ENCODE measurements around the gene FAM174C. TPM values are rescaled to one million over a fixed set of nuclear protein-coding genes. Genes with fewer than 3 reads are reported as not detected.
A peak's percentile ranks its signal among the peaks of the same experiment; 100 is the strongest.

Gene FAM174C
- total and polyA plus RNA-seq, 4 donors: 14.6 to 79.8 (median 33.8) TPM

- TF ChIP-seq, protein P1, sequence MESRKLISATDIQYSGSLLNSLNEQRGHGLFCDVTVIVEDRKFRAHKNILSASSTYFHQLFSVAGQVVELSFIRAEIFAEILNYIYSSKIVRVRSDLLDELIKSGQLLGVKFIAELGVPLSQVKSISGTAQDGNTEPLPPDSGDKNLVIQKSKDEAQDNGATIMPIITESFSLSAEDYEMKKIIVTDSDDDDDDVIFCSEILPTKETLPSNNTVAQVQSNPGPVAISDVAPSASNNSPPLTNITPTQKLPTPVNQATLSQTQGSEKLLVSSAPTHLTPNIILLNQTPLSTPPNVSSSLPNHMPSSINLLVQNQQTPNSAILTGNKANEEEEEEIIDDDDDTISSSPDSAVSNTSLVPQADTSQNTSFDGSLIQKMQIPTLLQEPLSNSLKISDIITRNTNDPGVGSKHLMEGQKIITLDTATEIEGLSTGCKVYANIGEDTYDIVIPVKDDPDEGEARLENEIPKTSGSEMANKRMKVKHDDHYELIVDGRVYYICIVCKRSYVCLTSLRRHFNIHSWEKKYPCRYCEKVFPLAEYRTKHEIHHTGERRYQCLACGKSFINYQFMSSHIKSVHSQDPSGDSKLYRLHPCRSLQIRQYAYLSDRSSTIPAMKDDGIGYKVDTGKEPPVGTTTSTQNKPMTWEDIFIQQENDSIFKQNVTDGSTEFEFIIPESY (IDR thresholded peaks at IDR 0.05): no peak
- TF ChIP-seq YY1 (IDR thresholded peaks at IDR 0.05): peak; percentile 14
- TF ChIP-seq TAF1 (conservative IDR thresholded peaks at IDR 0.05): no peak
- peak; percentile 69 to 77 for TF ChIP-seq RXRA (IDR thresholded peaks at IDR 0.05)
- peak; percentile 10 to 49 for TF ChIP-seq HNF4A (conservative IDR thresholded peaks at IDR 0.05)
- no peak for TF ChIP-seq NR2F2 (IDR thresholded peaks at IDR 0.05)
Measured at GRCh38 chr19:1273263-1274041, 1.9 kb upstream of the FAM174C start (continued).

GRCh38 chr19:1274081-1274851, 1.1 kb upstream of the FAM174C start:
- no peaks in the 10 kb centered on the region for H3K9me3 ChIP-seq (ENCODE audit: control insufficient read depth in 4 of 4, low read length in 3 of 4)
- DNase-seq (ENCODE audit: low spot score): no peak
- TF ChIP-seq RXRA (IDR thresholded peaks at IDR 0.05): no peak
- no peak for TF ChIP-seq HNF4A (conservative IDR thresholded peaks at IDR 0.05)
- TF ChIP-seq GABPA (IDR thresholded peaks at IDR 0.05 in 1 of 2, conservative IDR thresholded peaks at IDR 0.05 in 1 of 2): no peak
- no peak for TF ChIP-seq REST (IDR thresholded peaks at IDR 0.05)
- TF ChIP-seq, protein P1 (IDR thresholded peaks at IDR 0.05): no peak
- H3K27me3 ChIP-seq (ENCODE audit: control insufficient read depth in 4 of 4, insufficient read depth in 4 of 4, low read length in 3 of 4): no peaks in the 10 kb centered on the region
- 71% methylated on average over 46 of the region's 46 CpGs for WGBS
- H3K4me3 ChIP-seq (ENCODE audit: low read depth in 1 of 3, low read length in 3 of 3): peak overlapping the region in 1 of 3 donors; percentile 66
- H3K9ac ChIP-seq (ENCODE audit: low read depth in 1 of 2, low read length in 2 of 2): no peak overlapping the region
- H3K36me3 ChIP-seq (ENCODE audit: control insufficient read depth in 4 of 4, insufficient read depth in 3 of 4, low read depth in 1 of 4, low read length in 3 of 4): peaks cover 20 to 33% (median 23%) of the 10 kb centered on the region in 4 donors
- H3K27ac ChIP-seq (ENCODE audit: low read depth in 1 of 2, low read length in 2 of 2): peak overlapping the region; percentile 89 to 98
- peaks cover 24 to 65% (median 58%) of the 10 kb centered on the region in 4 donors for H3K4me1 ChIP-seq (ENCODE audit: control insufficient read depth in 4 of 4, insufficient read depth in 4 of 4, low read length in 3 of 4)

DNA sequence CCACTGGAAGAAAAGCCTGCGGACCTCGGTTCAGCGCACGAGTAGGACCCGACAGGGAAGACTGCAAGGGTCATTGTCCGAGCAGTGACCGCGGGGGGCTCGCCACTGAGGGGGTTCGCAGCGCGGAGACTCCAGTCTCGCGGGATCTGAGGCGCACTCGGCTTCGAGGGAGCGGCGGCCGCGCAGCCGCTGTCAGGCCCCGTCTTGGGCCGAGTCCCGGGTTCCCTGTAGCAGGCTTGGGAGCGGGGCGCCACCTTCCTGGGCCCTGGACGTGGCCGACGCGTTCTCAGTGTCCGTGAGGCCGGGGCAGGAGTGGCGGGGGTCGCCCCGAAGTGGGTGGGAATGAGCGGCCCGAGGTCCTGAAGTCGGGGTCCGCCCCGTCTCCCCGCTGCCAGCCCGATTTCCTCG, 474 bp upstream of the FAM174C start:
- peak overlapping the region in 2 of 3 donors; percentile 19 to 66 for H3K4me3 ChIP-seq (ENCODE audit: low read depth in 1 of 3, low read length in 3 of 3)
- H3K9ac ChIP-seq (ENCODE audit: low read depth in 1 of 2, low read length in 2 of 2): no peak overlapping the region
- no peaks in the 10 kb centered on the region for H3K9me3 ChIP-seq (ENCODE audit: control insufficient read depth in 4 of 4, low read length in 3 of 4)
- H3K36me3 ChIP-seq (ENCODE audit: control insufficient read depth in 4 of 4, insufficient read depth in 3 of 4, low read depth in 1 of 4, low read length in 3 of 4): peaks cover 20 to 33% (median 23%) of the 10 kb centered on the region in 4 donors
- H3K27me3 ChIP-seq (ENCODE audit: control insufficient read depth in 4 of 4, insufficient read depth in 4 of 4, low read length in 3 of 4): no peaks in the 10 kb centered on the region
- H3K27ac ChIP-seq (ENCODE audit: low read depth in 1 of 2, low read length in 2 of 2): peak overlapping the region; percentile 89 to 98
- WGBS: 30% methylated on average over 44 of the region's 44 CpGs
- no peak for DNase-seq (ENCODE audit: low spot score)
- H3K4me1 ChIP-seq (ENCODE audit: control insufficient read depth in 4 of 4, insufficient read depth in 4 of 4, low read length in 3 of 4): peaks cover 24 to 69% (median 59%) of the 10 kb centered on the region in 4 donors
- TF ChIP-seq HNF4A (conservative IDR thresholded peaks at IDR 0.05) (no peak), FOXA1 (IDR thresholded peaks at IDR 0.05) (no peak), SP1 (IDR thresholded peaks at IDR 0.05) (no peak), MAX (IDR thresholded peaks at IDR 0.05) (no peak), REST (IDR thresholded peaks at IDR 0.05) (no peak), TAF1 (conservative IDR thresholded peaks at IDR 0.05) (no peak), RAD21 (IDR thresholded peaks at IDR 0.05) (no peak)
- TF ChIP-seq, protein P1 (IDR thresholded peaks at IDR 0.05): no peak

Data from liver (tissue), 9 donors.